HG03039 (cell line): Measurements from ENCODE around the gene KIF21A.

Experiments used
- ATAC-seq: cut with Tn5 transposase; IDR thresholded peaks from one replicate; pipeline ENCODE4 v1.9.1; 2021; ENCODE audit warnings: mild to moderate bottlenecking, moderate library complexity; ENCODE audit not compliant: unreplicated experiment

The KIF21A gene

DNA sequence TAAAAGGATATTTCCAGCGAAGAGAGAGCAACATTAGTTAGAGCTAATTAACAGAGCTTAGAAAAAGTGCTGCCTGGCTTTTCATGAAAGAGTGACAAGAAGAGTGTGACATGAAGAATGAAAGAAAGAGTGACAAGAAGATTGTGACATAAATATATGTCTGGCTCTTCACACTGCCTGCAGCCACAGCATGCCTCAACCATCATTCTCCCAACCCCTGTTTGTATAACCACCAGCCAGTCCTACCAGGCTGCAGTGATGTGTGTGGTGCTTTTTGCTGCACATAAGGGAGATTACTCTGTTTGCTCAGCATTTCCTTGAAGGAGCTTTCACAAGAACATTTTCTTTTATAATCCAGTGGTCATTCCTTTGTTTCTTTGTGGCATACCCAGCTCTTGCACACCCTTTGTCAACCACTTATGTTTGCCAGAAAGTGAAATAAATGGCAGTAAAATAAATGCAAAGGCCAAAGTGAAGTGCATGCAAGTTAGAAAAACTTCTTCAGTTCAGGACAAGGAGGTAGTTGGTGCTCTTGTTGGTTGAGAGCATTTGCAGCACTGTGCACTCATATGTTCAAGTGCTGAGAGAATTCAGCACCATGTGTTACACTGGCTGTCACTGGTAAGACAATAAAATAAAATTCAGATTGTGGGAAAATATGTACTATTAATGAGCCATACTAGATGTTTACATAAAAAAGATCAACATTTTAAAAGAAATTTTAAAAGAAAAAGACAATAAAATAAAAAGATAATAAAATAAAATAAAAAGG is 50.6 kb downstream of the KIF21A start:
- no peak for ATAC-seq

DNA sequence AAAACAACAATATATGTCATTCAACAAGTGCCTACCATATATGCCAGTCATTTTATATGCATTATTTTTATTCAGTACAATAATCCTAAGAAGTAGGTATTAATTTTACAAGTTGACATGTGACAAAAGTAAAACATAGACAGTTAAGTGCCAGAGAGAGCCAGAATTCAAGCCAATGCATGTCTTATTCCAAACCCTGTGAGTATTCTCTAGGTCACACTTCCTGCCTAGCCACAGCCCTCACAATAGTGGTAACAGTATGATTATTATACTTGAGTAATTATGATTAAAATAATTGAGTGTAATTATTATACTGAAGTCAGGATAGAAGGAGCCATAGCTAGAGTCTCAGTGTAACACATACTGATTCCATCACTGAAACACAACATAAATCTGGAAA is 52.2 kb downstream of the KIF21A start:
- ATAC-seq: no peak

- ATAC-seq: no peak
Measured at GRCh38 chr12:39389399-39390150, 53.3 kb downstream of the KIF21A start.

DNA sequence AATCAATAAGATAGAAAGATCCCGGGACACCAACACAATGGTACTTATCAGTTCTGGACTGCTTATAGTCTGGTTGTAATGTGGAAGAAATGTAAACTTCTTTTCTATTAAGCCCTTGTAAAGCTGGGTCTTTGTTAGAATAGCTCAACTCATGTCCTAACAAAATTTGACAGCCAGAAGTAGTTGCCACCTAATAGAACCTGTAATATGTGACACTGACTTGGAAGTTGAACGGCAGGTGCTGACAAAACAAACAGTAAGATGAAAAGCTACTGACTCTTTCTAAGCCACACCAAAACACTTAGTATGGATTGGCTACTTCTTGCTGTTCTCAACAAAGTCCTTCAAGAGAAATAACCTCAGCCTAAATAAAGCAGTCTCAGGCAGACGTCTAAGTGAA is 56.6 kb downstream of the KIF21A start:
- no peak for ATAC-seq

GRCh38 chr12:39383114-39383513 is 59.8 kb downstream of the KIF21A start:
- no peak for ATAC-seq

- ATAC-seq: no peak
Measured at GRCh38 chr12:39380090-39380489, 62.8 kb downstream of the KIF21A start.

GRCh38 chr12:39378341-39378740 is 64.6 kb downstream of the KIF21A start:
- no peak for ATAC-seq

- ATAC-seq: peak; percentile 38
Measured at GRCh38 chr12:39375206-39375808, 67.6 kb downstream of the KIF21A start.

DNA sequence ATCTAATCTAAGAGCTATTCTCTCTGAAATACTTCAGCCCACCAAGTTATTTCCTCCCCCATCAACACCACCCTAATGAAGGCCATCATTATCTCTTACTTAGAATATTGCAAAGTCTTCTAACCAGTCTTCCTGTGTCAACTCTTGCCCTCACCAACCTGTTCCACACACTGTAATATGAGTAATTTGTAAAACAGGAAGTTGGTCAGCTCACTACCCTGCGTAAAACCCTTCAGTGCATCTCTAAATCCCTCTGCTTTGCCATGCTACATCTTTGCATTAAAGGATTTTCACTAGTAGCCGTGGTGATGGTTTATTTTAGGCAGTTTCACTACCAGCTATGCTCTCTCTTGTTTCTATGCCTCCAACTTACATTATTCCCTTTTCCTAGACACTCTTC is 70.0 kb downstream of the KIF21A start:
- ATAC-seq: peak; percentile 89

DNA sequence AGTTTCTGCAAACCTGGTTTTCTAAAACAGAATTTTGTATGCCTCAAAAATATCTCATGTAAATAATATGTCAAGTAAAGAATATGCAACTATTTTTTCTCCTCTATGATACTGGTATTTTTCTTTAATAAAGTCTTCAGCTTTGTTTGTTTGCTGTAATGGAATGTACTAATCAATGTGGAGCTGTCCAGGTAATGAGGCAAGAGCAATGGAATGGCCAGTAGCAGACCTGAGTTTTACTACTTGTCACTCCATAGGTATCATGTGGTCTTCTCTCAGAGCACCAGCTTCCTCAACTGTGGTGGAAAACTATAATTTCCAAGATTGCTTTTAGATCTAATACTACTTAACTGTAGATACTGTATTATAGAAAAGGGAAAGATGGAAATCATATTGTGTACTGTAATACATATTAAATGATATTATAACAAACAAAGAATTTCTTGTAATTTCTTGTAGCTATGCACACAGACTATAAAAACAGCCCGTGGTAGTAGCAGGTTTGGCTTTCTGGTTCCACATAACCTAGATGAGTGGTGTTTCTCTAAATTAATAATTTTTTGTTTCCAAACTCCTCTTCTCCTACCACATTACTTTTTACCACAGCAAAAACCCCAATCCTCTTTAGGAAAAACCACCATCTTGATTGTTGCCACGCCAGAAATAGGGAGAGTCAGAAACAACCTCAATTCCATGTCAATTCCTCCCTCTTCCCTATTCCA is 70.6 kb downstream of the KIF21A start:
- ATAC-seq: peak; percentile 9

DNA sequence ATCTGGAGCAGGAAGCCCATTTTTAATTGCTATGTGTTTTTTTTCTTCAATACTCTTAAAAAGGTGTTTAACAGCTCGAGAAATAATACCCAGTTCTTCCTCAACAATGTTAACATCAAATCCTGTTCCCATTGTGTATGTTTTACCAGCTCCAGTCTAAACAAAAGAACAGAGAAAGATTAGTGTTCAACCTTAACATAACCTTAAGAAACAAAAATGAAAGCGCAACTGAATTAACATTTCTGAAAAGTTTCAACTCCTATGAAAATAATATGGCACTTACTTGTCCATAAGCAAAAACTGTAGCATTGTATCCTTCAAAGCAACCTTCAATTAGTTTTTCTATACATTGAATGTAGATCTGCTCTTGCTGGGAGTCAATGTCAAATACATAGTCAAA is 73.2 kb downstream of the KIF21A start:
- no peak for ATAC-seq

DNA sequence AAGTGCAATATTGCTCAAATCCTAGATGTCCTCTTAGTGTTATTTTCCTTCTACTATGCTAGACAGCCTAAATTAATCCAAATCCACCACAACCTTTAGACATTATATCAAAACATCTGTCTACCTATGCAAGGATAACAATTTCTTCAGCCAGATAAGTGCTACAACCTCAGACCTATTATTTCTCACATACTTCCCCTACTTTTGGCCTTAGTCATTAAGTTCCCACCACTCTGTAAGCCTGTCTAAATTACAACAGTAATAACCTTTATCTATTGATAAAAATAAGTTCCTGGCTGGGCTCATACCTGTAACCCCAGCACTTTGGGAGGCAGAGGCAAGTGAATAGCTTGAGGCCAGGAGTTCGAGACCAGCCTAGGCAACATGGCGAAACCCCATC is 74.0 kb downstream of the KIF21A start:
- ATAC-seq: no peak

DNA sequence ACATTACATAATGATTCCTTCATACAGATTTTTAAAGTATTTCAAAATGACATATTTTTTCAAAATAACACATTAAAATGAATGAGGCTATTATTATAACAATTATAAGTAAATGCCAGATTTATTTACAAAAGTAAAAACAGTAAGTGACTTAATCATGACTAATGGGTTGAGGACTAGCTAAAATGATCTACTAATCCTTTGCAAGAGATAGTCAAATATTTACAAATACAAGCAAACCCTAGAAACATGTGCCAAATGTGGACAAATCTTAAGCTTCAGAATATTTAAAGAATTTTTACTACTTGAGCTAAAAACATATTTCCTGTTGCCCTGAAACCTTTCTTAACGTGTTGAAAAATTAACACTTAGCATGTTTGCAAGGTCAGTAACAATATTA is 74.8 kb downstream of the KIF21A start:
- ATAC-seq: no peak

GRCh38 chr12:39367494-39367893 is 75.4 kb downstream of the KIF21A start:
- ATAC-seq: no peak

DNA sequence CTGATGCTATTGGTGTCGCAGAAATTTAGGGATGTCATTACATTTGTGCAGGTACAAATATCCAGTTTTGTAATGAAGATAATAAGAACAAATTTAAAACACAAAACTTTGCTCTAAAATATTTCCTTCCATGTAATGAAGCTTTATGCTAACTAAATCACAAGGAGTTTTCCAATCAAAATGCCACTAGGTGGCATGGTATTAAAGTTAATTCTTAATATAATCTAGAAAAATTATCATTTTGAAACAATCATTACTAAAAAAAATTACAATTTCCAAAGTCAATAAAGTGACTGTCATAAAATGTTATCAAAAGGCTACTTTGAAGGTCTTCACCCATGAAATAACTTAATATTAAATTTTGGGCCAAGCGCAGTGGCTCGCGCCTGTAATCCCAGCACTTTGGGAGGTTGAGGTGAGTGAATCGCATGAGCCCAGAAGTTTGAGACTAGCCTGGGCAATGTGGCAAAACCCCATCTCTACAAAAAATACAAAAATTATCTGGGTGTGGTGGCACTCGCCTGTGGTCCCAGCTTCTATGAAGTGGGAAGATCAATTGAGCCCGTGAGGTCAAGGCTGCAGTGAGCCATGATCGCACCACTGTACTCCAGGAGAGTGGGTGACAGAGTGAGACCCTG is 77.4 kb downstream of the KIF21A start:
- no peak for ATAC-seq

DNA sequence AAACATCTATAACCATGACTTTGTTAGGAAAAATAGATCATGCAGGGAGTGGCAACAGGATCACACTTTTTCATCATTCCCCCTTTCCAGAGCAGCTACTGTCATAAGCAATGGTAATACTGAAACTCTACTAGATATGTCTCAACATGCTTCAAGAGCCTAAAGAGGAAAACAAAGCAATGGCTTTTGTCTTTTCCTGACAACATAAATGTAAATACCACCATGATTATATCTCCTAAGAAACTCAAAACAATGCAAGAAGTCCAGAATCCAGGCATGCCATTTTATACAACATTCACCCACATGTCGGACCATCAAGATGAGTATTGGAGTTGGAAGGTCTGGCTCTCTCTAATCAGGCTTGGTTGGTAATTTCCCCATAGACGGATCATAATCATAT is 78.7 kb downstream of the KIF21A start:
- ATAC-seq: no peak

DNA sequence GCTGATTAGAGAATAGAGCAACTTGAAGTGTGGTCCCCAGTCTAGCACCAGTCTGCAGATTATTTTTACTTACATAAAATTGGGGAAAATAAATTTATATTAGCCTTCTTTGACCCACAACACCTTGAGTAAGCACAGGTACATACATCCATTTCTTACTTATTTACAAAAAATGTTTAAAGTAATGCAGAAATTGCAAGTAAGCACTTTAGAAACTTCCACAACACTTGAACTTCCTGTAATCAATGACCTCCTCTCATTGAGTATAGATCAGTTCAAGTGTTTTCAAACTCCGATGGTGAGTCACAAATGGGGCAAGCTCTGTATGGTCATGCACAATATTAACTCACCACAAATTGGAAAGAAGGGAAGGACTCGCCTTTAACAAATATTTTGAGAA is 83.3 kb downstream of the KIF21A start:
- ATAC-seq: no peak

GRCh38 chr12:39357041-39357440 is 85.9 kb downstream of the KIF21A start:
- no peak for ATAC-seq

DNA sequence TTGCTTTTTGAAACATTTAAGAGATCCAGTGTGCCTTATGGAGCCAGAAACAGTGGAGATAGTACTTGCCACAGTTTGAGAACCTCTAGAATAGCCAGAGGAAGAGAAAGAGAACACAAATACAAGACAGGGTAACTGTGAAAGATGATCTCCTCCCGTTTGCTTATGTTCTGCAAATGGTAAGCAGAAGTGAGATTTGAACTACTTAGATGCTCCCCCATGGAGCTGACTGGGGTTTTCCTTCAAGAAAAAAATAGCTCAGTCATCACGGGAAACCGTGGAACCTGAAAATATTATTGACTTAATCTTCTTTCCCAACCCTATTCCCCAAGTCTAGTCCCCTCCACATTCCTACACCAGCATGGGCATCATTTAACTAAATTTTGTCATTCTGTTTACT is 87.1 kb downstream of the KIF21A start:
- no peak for ATAC-seq

DNA sequence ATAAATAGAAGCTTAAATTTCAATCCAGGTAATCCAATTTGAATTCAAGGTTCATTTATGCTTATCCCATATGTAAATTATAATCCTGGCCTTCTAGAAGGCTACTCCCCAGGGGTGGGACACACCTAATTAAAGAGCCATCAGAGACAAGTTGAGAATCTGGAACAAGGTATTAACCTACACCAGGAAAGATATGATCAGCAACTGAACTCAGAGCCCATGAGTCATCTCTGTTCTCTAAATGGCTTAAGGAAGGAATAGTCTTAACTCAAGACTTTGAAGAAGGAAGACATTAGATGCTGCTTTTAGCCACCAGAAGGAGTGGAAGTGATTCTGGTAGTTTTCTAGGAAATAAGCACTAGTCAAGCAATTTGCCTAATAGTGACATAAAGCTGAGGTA is 88.0 kb downstream of the KIF21A start:
- ATAC-seq: no peak

DNA sequence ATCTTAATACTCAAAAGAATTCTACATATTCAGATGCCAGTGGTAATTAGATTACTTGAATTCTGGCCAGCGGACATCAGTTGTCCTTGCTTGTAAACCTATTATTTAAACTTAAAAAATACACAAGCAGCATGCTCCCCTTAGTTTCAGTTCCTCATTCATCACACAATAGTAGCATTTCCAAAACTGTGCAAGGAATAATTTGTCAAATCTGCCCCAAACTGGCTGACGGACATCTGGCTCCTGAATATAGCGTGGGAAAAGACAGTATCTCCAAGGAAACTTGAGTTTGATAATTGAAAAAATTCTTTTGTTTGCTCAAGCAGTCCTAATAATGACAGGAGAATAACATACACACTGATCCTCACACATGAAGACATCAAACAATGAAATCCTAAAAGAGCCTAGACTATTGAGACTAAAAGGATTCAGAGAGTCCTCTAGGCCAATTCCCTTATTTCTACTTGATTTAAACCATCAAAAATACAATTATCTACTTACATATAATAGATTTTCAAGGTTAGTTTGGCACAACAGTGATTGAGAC is 90.4 kb downstream of the KIF21A start:
- no peak for ATAC-seq
